ENCODE results near the gene FAM110A.
"Not testable (repeated sequence)": the region's sequence is repeated elsewhere in the genome, so short reads cannot be mapped to it uniquely, and the experiment has no call there.

Gene FAM110A

DNA sequence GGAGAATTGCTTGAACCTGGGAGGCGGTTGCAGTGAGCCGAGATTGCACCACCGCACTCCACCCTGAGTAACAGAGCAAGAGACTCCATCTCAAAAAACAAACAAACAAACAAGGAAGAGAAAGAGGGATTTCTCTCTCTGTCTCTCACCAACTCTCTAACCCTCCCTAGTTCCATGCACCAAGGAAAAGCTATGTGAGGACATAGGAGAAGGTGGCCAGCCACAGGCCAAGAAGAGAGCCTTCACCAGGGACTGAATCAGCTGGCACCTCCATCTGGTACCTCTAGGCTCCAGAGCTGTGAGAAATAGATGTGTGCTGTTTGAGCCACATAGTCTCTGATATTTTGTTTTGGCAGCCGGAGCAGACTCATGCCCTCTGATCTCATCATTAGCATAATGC, 9.0 kb upstream of the FAM110A start:
- DNase-seq (ENCODE audit: low read depth) = no peak
- TF ChIP-seq, protein P1, sequence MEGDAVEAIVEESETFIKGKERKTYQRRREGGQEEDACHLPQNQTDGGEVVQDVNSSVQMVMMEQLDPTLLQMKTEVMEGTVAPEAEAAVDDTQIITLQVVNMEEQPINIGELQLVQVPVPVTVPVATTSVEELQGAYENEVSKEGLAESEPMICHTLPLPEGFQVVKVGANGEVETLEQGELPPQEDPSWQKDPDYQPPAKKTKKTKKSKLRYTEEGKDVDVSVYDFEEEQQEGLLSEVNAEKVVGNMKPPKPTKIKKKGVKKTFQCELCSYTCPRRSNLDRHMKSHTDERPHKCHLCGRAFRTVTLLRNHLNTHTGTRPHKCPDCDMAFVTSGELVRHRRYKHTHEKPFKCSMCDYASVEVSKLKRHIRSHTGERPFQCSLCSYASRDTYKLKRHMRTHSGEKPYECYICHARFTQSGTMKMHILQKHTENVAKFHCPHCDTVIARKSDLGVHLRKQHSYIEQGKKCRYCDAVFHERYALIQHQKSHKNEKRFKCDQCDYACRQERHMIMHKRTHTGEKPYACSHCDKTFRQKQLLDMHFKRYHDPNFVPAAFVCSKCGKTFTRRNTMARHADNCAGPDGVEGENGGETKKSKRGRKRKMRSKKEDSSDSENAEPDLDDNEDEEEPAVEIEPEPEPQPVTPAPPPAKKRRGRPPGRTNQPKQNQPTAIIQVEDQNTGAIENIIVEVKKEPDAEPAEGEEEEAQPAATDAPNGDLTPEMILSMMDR (IDR thresholded peaks at IDR 0.05; ENCODE audit: control insufficient read depth, extremely low read depth, insufficient read depth) = no peak
- H3K4me3 ChIP-seq (ENCODE audit: low read depth, low read length) = no peak overlapping the region

DNA sequence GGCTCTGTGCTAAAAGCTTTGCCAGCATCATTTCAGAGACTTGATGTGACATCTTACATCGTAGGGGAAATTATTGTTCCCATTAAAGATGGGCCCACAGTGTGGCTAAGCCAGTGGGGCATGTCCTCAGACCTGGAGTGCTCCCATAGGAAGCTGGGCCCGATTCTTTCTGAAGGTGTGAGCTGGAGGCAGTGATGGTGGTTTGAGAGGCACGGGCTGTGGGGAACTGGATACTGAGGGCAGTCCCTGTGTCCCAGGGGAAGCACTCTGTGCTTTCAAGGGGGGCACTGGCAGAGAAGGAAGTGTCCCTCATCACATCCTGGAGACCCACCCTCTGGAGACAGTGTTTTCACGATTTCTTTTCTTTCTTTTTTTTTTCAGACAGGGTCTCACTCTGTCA, 8.6 kb upstream of the FAM110A start:
- DNase-seq (ENCODE audit: low read depth) = no peak
- TF ChIP-seq, protein P1 (IDR thresholded peaks at IDR 0.05; ENCODE audit: control insufficient read depth, extremely low read depth, insufficient read depth) = no peak
- no peak overlapping the region for H3K4me3 ChIP-seq (ENCODE audit: low read depth, low read length)

DNA sequence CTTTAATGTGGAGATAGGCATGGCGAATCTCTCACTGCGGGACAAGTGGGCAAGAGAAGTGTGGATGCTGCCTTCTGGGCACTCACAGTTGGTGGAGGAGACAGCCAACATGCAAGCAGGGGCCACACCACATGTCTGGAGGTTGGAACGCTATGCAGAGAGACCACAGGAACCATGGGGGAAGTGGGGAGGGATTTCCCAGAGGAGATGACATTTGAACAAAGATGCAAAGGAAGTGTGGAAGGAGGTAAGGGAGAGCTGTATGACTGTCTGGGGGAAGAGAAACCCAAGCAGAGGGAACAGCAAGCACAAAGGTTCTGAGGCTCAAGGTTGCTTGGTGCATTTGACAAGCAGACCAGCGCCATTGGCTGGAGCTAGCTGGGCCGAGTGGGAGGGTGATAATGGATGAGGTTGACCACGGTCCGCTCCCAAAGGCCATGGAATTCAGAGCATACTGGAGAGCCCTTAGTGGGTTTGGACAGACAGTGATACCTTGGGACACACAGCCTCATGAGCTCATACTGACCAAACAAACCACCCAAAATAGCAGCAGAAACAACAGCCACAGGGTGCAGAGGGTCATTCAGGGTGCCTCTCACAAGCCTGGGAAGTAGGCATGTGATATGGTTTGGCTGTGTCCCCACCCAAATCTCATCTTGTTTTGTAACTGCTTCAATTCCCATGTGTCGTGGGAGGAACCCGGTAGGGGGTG, 7.6 kb upstream of the FAM110A start:
- no peak overlapping the region for H3K4me3 ChIP-seq (ENCODE audit: low read depth, low read length)
- no peak for DNase-seq (ENCODE audit: low read depth)
- TF ChIP-seq, protein P1 (IDR thresholded peaks at IDR 0.05; ENCODE audit: control insufficient read depth, extremely low read depth, insufficient read depth) = no peak

DNA sequence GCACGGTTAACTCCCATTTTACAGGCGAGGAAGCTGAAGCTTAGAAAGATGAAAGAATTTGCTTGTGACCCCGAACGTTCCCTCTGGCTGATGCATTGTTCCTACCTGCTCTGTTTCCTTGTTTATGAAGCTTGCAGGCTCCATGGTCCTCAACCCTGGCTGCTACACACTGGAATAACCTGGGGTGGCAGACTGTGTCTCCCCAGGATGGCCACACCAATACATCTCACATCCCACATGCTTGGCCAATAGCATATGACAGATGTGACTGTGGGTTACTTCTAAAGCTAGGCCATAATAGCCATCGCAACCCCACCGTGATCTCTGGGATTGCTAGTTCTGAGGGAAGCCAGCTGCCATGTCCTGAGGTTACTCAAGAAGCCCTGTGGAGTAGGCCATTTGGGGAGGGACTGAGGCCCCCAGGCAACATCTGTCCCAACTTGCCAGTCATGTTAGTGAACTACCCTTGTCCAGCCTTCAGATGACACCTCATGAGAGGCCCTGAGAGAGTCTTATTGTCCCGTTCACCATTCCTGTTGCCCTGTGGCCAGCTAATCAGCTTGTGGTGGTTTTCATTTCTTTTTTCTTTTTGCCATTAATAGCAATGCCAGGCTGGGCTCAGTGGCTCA, 6.7 kb upstream of the FAM110A start:
- TF ChIP-seq, protein P1 (IDR thresholded peaks at IDR 0.05; ENCODE audit: control insufficient read depth, extremely low read depth, insufficient read depth) = no peak
- DNase-seq (ENCODE audit: low read depth) = no peak
- H3K4me3 ChIP-seq (ENCODE audit: low read depth, low read length) = no peak overlapping the region

DNA sequence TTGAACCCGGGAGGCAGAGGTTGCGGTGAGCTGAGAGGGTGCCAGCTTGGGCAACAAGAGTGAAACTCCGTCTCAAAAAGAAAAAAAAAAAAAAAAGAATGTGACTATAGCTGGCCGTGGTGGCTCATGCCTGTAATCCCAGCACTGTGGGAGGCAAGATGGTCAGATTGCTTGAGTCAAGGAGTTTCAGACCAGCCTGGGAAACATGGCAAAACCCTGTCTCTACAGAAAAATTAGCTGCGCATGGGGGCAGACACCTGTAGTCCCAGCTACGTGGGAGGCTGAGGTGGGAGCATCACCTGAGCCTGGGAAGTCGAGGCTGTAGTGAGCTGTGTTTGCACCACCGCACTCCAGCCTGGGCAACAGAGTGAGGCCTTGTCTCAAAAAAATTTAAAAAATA, 5.5 kb upstream of the FAM110A start:
- not testable (repeated sequence) for DNase-seq (ENCODE audit: low read depth)

DNA sequence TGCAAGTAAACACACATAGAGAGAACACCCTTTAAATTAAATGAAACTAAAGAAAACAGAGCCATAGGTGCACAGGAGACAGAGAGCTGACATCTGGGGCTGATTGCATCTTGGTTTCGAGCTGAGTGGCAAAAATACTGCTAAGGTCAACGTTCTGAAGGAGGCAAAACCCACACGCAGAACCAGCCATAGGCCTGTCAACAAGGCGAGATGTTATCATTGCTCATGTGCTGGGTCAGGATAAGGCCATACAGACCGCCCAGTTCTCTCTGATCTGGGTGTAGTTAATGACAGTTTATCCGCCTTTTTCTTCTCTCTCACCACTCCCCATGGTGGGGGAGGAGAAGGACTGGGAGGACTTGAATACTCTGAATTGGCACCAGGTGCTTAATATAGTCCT, 4.5 kb upstream of the FAM110A start:
- no peak overlapping the region for H3K4me3 ChIP-seq (ENCODE audit: low read depth, low read length)
- DNase-seq (ENCODE audit: low read depth) = no peak
- TF ChIP-seq, protein P1 (IDR thresholded peaks at IDR 0.05; ENCODE audit: control insufficient read depth, extremely low read depth, insufficient read depth) = no peak

More for the DNA sequence above, 5.5 kb upstream of the FAM110A start:
- not testable (repeated sequence) for H3K4me3 ChIP-seq (ENCODE audit: low read depth, low read length)

DNA sequence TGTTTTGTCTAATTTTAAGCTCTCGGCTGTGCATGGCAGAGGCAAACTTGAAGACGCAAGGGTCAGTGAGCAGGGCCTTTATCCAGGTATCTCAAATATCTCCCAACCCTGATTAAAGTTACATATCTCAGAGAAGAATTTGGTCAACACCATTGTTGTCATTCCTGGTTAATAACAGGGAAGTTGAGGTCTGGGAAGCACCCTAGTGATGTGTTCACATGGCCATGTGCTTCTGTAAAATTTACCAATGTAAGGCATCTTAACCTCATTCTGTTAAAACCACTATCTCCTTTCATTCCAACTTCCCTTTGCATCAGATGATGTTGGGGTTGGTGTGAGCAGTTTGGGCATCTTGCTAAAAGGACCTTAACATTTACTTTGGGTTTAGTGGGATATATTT, 4.0 kb upstream of the FAM110A start:
- H3K4me3 ChIP-seq (ENCODE audit: low read depth, low read length) = no peak overlapping the region
- TF ChIP-seq, protein P1 (IDR thresholded peaks at IDR 0.05; ENCODE audit: control insufficient read depth, extremely low read depth, insufficient read depth) = no peak
- no peak for DNase-seq (ENCODE audit: low read depth)

All from LNCaP clone FGC (cell line).